HCT116 (cell line): Measurements from ENCODE around the gene GPR176.

Experiments used
- CBX3 ChIP-seq: IDR thresholded peaks from 2 replicates; pipeline ENCODE4 v1.6.1; 2012; ENCODE audit warnings: low read depth
- EZH2 ChIP-seq: fragments of 200-600 bp; sonication (generic); IDR thresholded peaks from 2 replicates; pipeline ENCODE4 v1.6.1; 2017; ENCODE audit warnings: antibody characterized with exemption, mixed run types
- EZH2phosphoT487 ChIP-seq: fragments of 200-600 bp; IDR thresholded peaks from 2 replicates; pipeline ENCODE4 v1.6.1; 2018; ENCODE audit warnings: antibody characterized with exemption, borderline replicate concordance
- FOSL1 ChIP-seq: IDR thresholded peaks from 2 replicates; pipeline ENCODE4 v1.6.1; 2012; ENCODE audit warnings: low read depth
- POLR2A ChIP-seq: IDR thresholded peaks from 2 replicates; pipeline ENCODE4 v1.7.0; 2011; ENCODE audit warnings: borderline replicate concordance; ENCODE audit not compliant: insufficient read depth, insufficient read length; ENCODE audit errors: extremely low read depth
- POLR2AphosphoS5 ChIP-seq: IDR thresholded peaks from 2 replicates; pipeline ENCODE4 v1.6.1; 2011; ENCODE audit warnings: mild to moderate bottlenecking, low read depth, low read length, moderate library complexity
- SIN3A ChIP-seq: IDR thresholded peaks from 2 replicates; pipeline ENCODE4 v1.6.1; 2012; ENCODE audit warnings: low read depth
- SRF ChIP-seq: IDR thresholded peaks from 2 replicates; pipeline ENCODE4 v1.6.1; 2012; ENCODE audit warnings: low read depth
- TCF7L2 ChIP-seq: IDR thresholded peaks from 2 replicates; pipeline ENCODE4 v1.7.0; 2011; ENCODE audit warnings: borderline replicate concordance, inconsistent platforms; ENCODE audit not compliant: insufficient read depth, insufficient read length; ENCODE audit errors: extremely low read depth
- TF ChIP-seq, protein P1 (sequence below): IDR thresholded peaks from 2 replicates; pipeline ENCODE4 v1.6.1; 2012; ENCODE audit warnings: low read depth
- TF ChIP-seq, protein P2 (sequence below), 3 experiments: fragments of 200-600 bp in 1 of 3; sonication (generic) in 1 of 3; IDR thresholded peaks in 2 of 3; conservative IDR thresholded peaks in 1 of 3; 2 replicates each; pipeline ENCODE4 v1.5.1; 2012 to 2017; ENCODE audit warnings: low read depth in 2 of 3, low read length in 2 of 3, antibody characterized with exemption in 1 of 3, borderline replicate concordance in 1 of 3, control low read depth in 1 of 3, mild to moderate bottlenecking in 1 of 3, mixed read lengths in 1 of 3, mixed run types in 1 of 3, moderate library complexity in 1 of 3; ENCODE audit not compliant: insufficient read depth in 1 of 3
- TF ChIP-seq, protein P3 (sequence below): IDR thresholded peaks from 2 replicates; pipeline ENCODE4 v1.6.1; 2011; ENCODE audit warnings: mild to moderate bottlenecking, low read length, moderate library complexity; ENCODE audit not compliant: insufficient replicate concordance; ENCODE audit errors: extremely low read depth
- TF ChIP-seq, protein P4 (sequence below): IDR thresholded peaks from 2 replicates; pipeline ENCODE4 v1.6.1; 2012

DNA sequence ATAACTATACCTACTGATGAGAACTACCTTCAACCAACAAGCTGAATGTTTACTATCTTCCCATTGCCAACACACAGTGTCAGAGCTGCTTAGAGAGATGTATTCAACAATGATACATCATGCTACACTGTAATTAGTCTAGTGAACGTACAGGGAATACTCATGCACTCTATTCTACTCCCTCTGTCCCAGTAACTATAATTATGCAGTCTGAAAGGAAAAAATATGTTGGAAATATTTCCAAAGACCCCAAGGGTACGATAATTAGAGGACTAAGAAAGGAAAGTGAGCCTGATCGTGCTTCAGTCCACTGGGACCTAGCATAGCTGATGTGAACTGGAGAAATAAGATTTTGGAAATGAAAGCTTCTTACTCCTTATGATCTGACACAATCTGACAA is 100.5 kb downstream of the GPR176 start:
- TF ChIP-seq, protein P1, sequence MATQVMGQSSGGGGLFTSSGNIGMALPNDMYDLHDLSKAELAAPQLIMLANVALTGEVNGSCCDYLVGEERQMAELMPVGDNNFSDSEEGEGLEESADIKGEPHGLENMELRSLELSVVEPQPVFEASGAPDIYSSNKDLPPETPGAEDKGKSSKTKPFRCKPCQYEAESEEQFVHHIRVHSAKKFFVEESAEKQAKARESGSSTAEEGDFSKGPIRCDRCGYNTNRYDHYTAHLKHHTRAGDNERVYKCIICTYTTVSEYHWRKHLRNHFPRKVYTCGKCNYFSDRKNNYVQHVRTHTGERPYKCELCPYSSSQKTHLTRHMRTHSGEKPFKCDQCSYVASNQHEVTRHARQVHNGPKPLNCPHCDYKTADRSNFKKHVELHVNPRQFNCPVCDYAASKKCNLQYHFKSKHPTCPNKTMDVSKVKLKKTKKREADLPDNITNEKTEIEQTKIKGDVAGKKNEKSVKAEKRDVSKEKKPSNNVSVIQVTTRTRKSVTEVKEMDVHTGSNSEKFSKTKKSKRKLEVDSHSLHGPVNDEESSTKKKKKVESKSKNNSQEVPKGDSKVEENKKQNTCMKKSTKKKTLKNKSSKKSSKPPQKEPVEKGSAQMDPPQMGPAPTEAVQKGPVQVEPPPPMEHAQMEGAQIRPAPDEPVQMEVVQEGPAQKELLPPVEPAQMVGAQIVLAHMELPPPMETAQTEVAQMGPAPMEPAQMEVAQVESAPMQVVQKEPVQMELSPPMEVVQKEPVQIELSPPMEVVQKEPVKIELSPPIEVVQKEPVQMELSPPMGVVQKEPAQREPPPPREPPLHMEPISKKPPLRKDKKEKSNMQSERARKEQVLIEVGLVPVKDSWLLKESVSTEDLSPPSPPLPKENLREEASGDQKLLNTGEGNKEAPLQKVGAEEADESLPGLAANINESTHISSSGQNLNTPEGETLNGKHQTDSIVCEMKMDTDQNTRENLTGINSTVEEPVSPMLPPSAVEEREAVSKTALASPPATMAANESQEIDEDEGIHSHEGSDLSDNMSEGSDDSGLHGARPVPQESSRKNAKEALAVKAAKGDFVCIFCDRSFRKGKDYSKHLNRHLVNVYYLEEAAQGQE: no peak
- no peak for TF ChIP-seq POLR2A
- TF ChIP-seq, protein P2, sequence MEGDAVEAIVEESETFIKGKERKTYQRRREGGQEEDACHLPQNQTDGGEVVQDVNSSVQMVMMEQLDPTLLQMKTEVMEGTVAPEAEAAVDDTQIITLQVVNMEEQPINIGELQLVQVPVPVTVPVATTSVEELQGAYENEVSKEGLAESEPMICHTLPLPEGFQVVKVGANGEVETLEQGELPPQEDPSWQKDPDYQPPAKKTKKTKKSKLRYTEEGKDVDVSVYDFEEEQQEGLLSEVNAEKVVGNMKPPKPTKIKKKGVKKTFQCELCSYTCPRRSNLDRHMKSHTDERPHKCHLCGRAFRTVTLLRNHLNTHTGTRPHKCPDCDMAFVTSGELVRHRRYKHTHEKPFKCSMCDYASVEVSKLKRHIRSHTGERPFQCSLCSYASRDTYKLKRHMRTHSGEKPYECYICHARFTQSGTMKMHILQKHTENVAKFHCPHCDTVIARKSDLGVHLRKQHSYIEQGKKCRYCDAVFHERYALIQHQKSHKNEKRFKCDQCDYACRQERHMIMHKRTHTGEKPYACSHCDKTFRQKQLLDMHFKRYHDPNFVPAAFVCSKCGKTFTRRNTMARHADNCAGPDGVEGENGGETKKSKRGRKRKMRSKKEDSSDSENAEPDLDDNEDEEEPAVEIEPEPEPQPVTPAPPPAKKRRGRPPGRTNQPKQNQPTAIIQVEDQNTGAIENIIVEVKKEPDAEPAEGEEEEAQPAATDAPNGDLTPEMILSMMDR (IDR thresholded peaks at IDR 0.05 in 2 of 3, conservative IDR thresholded peaks at IDR 0.05 in 1 of 3; ENCODE audit: borderline replicate concordance in 1 of 3, insufficient read depth in 1 of 3, low read depth in 2 of 3, low read length in 2 of 3): no peak
- TF ChIP-seq EZH2: no peak
- TF ChIP-seq POLR2AphosphoS5: no peak
- no peak for TF ChIP-seq EZH2phosphoT487
- no peak for TF ChIP-seq TCF7L2
- TF ChIP-seq CBX3: no peak
- TF ChIP-seq, protein P3, sequence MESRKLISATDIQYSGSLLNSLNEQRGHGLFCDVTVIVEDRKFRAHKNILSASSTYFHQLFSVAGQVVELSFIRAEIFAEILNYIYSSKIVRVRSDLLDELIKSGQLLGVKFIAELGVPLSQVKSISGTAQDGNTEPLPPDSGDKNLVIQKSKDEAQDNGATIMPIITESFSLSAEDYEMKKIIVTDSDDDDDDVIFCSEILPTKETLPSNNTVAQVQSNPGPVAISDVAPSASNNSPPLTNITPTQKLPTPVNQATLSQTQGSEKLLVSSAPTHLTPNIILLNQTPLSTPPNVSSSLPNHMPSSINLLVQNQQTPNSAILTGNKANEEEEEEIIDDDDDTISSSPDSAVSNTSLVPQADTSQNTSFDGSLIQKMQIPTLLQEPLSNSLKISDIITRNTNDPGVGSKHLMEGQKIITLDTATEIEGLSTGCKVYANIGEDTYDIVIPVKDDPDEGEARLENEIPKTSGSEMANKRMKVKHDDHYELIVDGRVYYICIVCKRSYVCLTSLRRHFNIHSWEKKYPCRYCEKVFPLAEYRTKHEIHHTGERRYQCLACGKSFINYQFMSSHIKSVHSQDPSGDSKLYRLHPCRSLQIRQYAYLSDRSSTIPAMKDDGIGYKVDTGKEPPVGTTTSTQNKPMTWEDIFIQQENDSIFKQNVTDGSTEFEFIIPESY: no peak
- TF ChIP-seq SIN3A: no peak
- TF ChIP-seq, protein P4, sequence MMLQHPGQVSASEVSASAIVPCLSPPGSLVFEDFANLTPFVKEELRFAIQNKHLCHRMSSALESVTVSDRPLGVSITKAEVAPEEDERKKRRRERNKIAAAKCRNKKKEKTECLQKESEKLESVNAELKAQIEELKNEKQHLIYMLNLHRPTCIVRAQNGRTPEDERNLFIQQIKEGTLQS: no peak
- no peak for TF ChIP-seq SRF
- TF ChIP-seq FOSL1: no peak
